ENCODE results near the gene MAL. TPM values are rescaled to one million over a fixed set of nuclear protein-coding genes. Genes with fewer than 3 reads are reported as not detected.

MAL gene
- total and polyA plus RNA-seq, 2 of the 13 experiments (the other 11 are each of a cell fraction or from before 2014, with no cell fraction given) = not detected

GRCh38 chr2:95076705-95077529 lies 51.4 kb downstream of the MAL start (continued):
- TF ChIP-seq ZNF781 (CRISPR knock-in tag; IDR thresholded peaks at IDR 0.05; ENCODE audit: borderline replicate concordance, not compliant biosample characterization) = peak; percentile 58
- no peak for TF ChIP-seq SP1 (IDR thresholded peaks at IDR 0.05)
- peak; percentile 34; the same call in 1 of the 2 replicates for TF ChIP-seq SP1 (CRISPR knock-in tag; IDR thresholded peaks at IDR 0.05)
- TF ChIP-seq ZBTB26 (CRISPR knock-in tag; IDR thresholded peaks at IDR 0.05; ENCODE audit: borderline replicate concordance) = peak; percentile 66
- no peak; the same call in none of the 2 replicates for TF ChIP-seq ZNF574 (CRISPR knock-in tag; IDR thresholded peaks at IDR 0.05)
- TF ChIP-seq, protein P1, sequence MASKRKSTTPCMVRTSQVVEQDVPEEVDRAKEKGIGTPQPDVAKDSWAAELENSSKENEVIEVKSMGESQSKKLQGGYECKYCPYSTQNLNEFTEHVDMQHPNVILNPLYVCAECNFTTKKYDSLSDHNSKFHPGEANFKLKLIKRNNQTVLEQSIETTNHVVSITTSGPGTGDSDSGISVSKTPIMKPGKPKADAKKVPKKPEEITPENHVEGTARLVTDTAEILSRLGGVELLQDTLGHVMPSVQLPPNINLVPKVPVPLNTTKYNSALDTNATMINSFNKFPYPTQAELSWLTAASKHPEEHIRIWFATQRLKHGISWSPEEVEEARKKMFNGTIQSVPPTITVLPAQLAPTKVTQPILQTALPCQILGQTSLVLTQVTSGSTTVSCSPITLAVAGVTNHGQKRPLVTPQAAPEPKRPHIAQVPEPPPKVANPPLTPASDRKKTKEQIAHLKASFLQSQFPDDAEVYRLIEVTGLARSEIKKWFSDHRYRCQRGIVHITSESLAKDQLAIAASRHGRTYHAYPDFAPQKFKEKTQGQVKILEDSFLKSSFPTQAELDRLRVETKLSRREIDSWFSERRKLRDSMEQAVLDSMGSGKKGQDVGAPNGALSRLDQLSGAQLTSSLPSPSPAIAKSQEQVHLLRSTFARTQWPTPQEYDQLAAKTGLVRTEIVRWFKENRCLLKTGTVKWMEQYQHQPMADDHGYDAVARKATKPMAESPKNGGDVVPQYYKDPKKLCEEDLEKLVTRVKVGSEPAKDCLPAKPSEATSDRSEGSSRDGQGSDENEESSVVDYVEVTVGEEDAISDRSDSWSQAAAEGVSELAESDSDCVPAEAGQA (IDR thresholded peaks at IDR 0.05; ENCODE audit: low read depth) = no peak
- TF ChIP-seq, protein P1 (CRISPR knock-in tag; IDR thresholded peaks at IDR 0.05; ENCODE audit: borderline replicate concordance) = no peak
- TF ChIP-seq ZNF292 (CRISPR knock-in tag; IDR thresholded peaks at IDR 0.05; ENCODE audit: borderline replicate concordance, low read depth) = peak; percentile 64
- TF ChIP-seq, protein P2, sequence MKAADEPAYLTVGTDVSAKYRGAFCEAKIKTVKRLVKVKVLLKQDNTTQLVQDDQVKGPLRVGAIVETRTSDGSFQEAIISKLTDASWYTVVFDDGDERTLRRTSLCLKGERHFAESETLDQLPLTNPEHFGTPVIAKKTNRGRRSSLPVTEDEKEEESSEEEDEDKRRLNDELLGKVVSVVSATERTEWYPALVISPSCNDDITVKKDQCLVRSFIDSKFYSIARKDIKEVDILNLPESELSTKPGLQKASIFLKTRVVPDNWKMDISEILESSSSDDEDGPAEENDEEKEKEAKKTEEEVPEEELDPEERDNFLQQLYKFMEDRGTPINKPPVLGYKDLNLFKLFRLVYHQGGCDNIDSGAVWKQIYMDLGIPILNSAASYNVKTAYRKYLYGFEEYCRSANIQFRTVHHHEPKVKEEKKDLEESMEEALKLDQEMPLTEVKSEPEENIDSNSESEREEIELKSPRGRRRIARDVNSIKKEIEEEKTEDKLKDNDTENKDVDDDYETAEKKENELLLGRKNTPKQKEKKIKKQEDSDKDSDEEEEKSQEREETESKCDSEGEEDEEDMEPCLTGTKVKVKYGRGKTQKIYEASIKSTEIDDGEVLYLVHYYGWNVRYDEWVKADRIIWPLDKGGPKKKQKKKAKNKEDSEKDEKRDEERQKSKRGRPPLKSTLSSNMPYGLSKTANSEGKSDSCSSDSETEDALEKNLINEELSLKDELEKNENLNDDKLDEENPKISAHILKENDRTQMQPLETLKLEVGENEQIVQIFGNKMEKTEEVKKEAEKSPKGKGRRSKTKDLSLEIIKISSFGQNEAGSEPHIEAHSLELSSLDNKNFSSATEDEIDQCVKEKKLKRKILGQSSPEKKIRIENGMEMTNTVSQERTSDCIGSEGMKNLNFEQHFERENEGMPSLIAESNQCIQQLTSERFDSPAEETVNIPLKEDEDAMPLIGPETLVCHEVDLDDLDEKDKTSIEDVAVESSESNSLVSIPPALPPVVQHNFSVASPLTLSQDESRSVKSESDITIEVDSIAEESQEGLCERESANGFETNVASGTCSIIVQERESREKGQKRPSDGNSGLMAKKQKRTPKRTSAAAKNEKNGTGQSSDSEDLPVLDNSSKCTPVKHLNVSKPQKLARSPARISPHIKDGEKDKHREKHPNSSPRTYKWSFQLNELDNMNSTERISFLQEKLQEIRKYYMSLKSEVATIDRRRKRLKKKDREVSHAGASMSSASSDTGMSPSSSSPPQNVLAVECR (CRISPR knock-in tag; IDR thresholded peaks at IDR 0.05; ENCODE audit: borderline replicate concordance) = peak; percentile 59; the same call in 1 of the 2 replicates
- TF ChIP-seq YY1 (IDR thresholded peaks at IDR 0.05; ENCODE audit: insufficient read depth, insufficient replicate concordance, low read depth, low read length) = no peak
- TF ChIP-seq MEF2D (CRISPR knock-in tag; IDR thresholded peaks at IDR 0.05) = 0 out of 2 replicates have a peak, but pooled peaks have one; percentile 48
- no peak for TF ChIP-seq GTF2F1 (IDR thresholded peaks at IDR 0.05; ENCODE audit: low read length)
- TF ChIP-seq RXRB (CRISPR knock-in tag; IDR thresholded peaks at IDR 0.05; ENCODE audit: borderline replicate concordance) = peak; percentile 36; the same call in 1 of the 2 replicates

All from HepG2 (cell line).